Endothelial cell of umbilical vein (primary cell): ENCODE measurements around the gene KCNK13. TPM values are rescaled to one million over a fixed set of nuclear protein-coding genes. Genes with fewer than 3 reads are reported as not detected.

Source experiments
- BruUV-seq: library from RNA; stranded (reverse); fragments of 400-500 nt; replicated peaks from 2 replicates; lab custom pipeline; 2021; lab: Mats Ljungman, UMichigan
- CTCF ChIA-PET: fragments of 300-600, 350-600 bp; sonication (Branson Sonifier 250); formaldehyde crosslinking; loops from one replicate; lab custom pipeline; 2021; ENCODE audit warnings: antibody characterized with exemption, inconsistent platforms; lab: Charles Lee
- POLR2A ChIA-PET: fragments of 300-600, 350-600 bp; sonication (Branson Sonifier 250); formaldehyde crosslinking; loops from one replicate; lab custom pipeline; 2021; ENCODE audit warnings: antibody characterized with exemption, inconsistent platforms; lab: Charles Lee
- DNase-seq: peaks from one replicate; pipeline ENCODE4 v3.0.0-alpha.2; 2011; ENCODE audit warnings: low read depth, low spot score
- FAIRE-seq: peaks from 2 replicates; lab custom pipeline; 2011; peaks lifted over from hg19 to GRCh38; lab: Jason Lieb, UNC
- H2AFZ ChIP-seq: 2 replicates; pipeline ENCODE4 v1.6.0; 2012; ENCODE audit warnings: low read depth, low read length, control low read depth, inconsistent platforms
- H3K27ac ChIP-seq: 2 replicates; pipeline ENCODE4 v1.5.1; 2011; ENCODE audit warnings: low read depth, mild to moderate bottlenecking, control low read depth, low read length, moderate library complexity; ENCODE audit not compliant: insufficient read depth
- H3K27me3 ChIP-seq, 2 experiments: 2 replicates each; pipeline versions ENCODE4 v1.6.0 to v1.6.1; 2011; ENCODE audit warnings: low read length in 2 of 2, mixed read lengths in 1 of 2; ENCODE audit not compliant: control insufficient read depth in 2 of 2, insufficient read depth in 2 of 2
- H3K36me3 ChIP-seq, 2 experiments: 2 replicates in 1 of 2; 3 replicates in 1 of 2; pipeline ENCODE4 v1.5.1; 2011; ENCODE audit warnings: low read length in 2 of 2, mild to moderate bottlenecking in 1 of 2, moderate library complexity in 1 of 2; ENCODE audit not compliant: control insufficient read depth in 2 of 2, insufficient read depth in 2 of 2; ENCODE audit errors: extremely low read depth in 1 of 2
- H3K4me1 ChIP-seq: 3 replicates; pipeline ENCODE4 v1.5.1; 2011; ENCODE audit warnings: mild to moderate bottlenecking, low read length; ENCODE audit not compliant: control insufficient read depth, insufficient read depth; ENCODE audit errors: extremely low read depth
- H3K4me2 ChIP-seq: 2 replicates; pipeline ENCODE4 v1.6.1; 2011; ENCODE audit warnings: low read length, control low read depth, mixed read lengths; ENCODE audit not compliant: insufficient read depth
- H3K4me3 ChIP-seq, 3 experiments: fragments of 200-600 bp in 1 of 3; sonication (generic), shearing (Covaris generic) in 1 of 3; replicated peaks in 1 of 3; 2 replicates each; pipeline ENCODE4 v1.5.1; 2011 to 2016; ENCODE audit warnings: control low read depth in 3 of 3, low read length in 3 of 3, mild to moderate bottlenecking in 2 of 3, inconsistent platforms in 1 of 3, low read depth in 1 of 3, moderate library complexity in 1 of 3; ENCODE audit not compliant: insufficient read depth in 1 of 3
- H3K79me2 ChIP-seq: 2 replicates; pipeline ENCODE4 v1.6.0; 2012; ENCODE audit warnings: low read length, inconsistent platforms; ENCODE audit not compliant: control insufficient read depth, insufficient read depth
- H3K9ac ChIP-seq: replicated peaks from 2 replicates; pipeline ENCODE3; 2011; ENCODE audit warnings: low read length, control low read depth; ENCODE audit not compliant: insufficient read depth; ENCODE audit errors: extremely low read depth
- H3K9me1 ChIP-seq: replicated peaks from 3 replicates; pipeline ENCODE4 v1.6.0; 2011; ENCODE audit warnings: mild to moderate bottlenecking, low read length; ENCODE audit not compliant: control insufficient read depth, insufficient read depth; ENCODE audit errors: extremely low read depth
- H3K9me3 ChIP-seq: replicated peaks from 2 replicates; pipeline ENCODE4 v1.5.1; 2012; ENCODE audit warnings: low read length, inconsistent platforms; ENCODE audit not compliant: control insufficient read depth, insufficient read depth
- H4K20me1 ChIP-seq: replicated peaks from 2 replicates; pipeline ENCODE3; 2011; ENCODE audit warnings: mild to moderate bottlenecking, low read length; ENCODE audit not compliant: control insufficient read depth, insufficient read depth; ENCODE audit errors: extremely low read depth
- EZH2 ChIP-seq: IDR thresholded peaks from 2 replicates; pipeline ENCODE4 v1.6.1; 2012; ENCODE audit warnings: borderline replicate concordance, low read depth, mild to moderate bottlenecking, moderate library complexity, low read length, inconsistent platforms; ENCODE audit not compliant: severe bottlenecking
- FOS ChIP-seq: IDR thresholded peaks from 2 replicates; pipeline ENCODE4 v1.6.1; 2011; ENCODE audit warnings: mild to moderate bottlenecking, low read length, moderate library complexity, borderline replicate concordance; ENCODE audit not compliant: insufficient read depth
- GATA2 ChIP-seq: IDR thresholded peaks from 2 replicates; pipeline ENCODE4 v1.7.0; 2011; ENCODE audit warnings: low read depth, mild to moderate bottlenecking, moderate library complexity, mixed read lengths, low read length; ENCODE audit not compliant: insufficient read length, insufficient read depth
- JUN ChIP-seq: IDR thresholded peaks from 2 replicates; pipeline ENCODE4 v1.6.1; 2011; ENCODE audit warnings: borderline replicate concordance, low read depth; ENCODE audit not compliant: insufficient read length, insufficient read depth
- MYC ChIP-seq: IDR thresholded peaks from one replicate; pipeline ENCODE4 v1.6.1; 2011; ENCODE audit warnings: mild to moderate bottlenecking, low read depth, low read length
- POLR2A ChIP-seq: IDR thresholded peaks from 2 replicates; pipeline ENCODE4 v1.6.1; 2012; ENCODE audit warnings: low read depth, mild to moderate bottlenecking, control low read depth, low read length
- POLR2AphosphoS5 ChIP-seq: IDR thresholded peaks from 2 replicates; pipeline ENCODE4 v1.6.1; 2012; ENCODE audit warnings: low read depth, mild to moderate bottlenecking, control low read depth, low read length, moderate library complexity; ENCODE audit not compliant: insufficient read depth
- dilution Hi-C: fragments of 300-500 bp; cut with MboI; formaldehyde crosslinking; loops from one replicate; pipeline ENCODE4 v1.15.0; 2019; ENCODE audit warnings: low sequenced_read_pairs; ENCODE audit not compliant: extremely low pct_ligation_motif_present
- intact Hi-C: fragments of 100-400 bp; cut with micrococcal nuclease; formaldehyde crosslinking; loops from one replicate; pipeline ENCODE4 v1.10.0; 2022
- polyA plus RNA-seq, 4 experiments: library from polyadenylated mRNA; depleted of rRNA in 3 of 4; stranded (reverse) in 3 of 4; unstranded in 1 of 4; fragments of >200 nt; gene quantifications; 2 replicates each; pipeline versions ENCODE4 v1.2.1 to v1.2.3, GENCODE V29; 2011 to 2012; ENCODE audit warnings: missing spikeins in 1 of 4
- total RNA-seq: library from RNA; stranded (reverse); gene quantifications from 2 replicates; pipeline ENCODE4 v1.2.3, GENCODE V29; 2021
- TF ChIP-seq, protein P1 (sequence below): IDR thresholded peaks from 2 replicates; pipeline ENCODE4 v1.6.1; 2011; ENCODE audit not compliant: insufficient read depth, insufficient read length
- TF ChIP-seq, protein P2 (sequence below), 2 donors: IDR thresholded peaks; 1 replicate in 1 of 2; 2 replicates in 1 of 2; pipeline ENCODE4 v1.5.1; 2011; ENCODE audit warnings: low read length in 2 of 2, mild to moderate bottlenecking in 2 of 2, moderate library complexity in 2 of 2, control low read depth in 1 of 2, inconsistent platforms in 1 of 2, low read depth in 1 of 2; ENCODE audit not compliant: insufficient read depth in 1 of 2; ENCODE audit errors: extremely low read depth in 1 of 2

Gene KCNK13
- total and polyA plus RNA-seq, 2 donors (not counting 3 experiments of a cell fraction or from before 2014, with no cell fraction given), result not detected

DNA sequence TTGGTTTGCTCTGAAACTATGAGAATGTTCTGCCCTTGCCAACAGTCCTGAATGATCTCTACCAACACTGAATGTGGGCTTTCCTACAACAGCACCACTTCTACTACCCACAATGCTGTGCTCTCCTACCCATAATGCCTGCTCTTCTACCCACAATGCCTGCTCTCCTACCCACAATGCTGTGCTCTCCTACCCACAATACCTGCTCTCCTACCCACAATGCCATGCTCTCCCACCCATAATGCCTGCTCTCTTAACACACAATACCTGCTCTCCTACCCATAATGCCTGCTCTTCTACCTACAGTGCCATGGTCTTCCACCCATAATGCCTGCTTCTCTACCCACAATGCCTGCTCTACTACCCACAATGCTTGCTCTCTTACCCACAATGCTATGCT lies 92.3 kb downstream of the KCNK13 start:
- no peaks in the 10 kb centered on the region for H3K27me3 ChIP-seq
- no peak overlapping the region for H2AFZ ChIP-seq
- no peak for FAIRE-seq
- H3K79me2 ChIP-seq, result no peaks in the 10 kb centered on the region
- BruUV-seq, result no TSS peak
- ChIA-PET CTCF (no interaction called here), POLR2A (no interaction called here)
- no peak for TF ChIP-seq MYC
- no peak for TF ChIP-seq POLR2AphosphoS5
- TF ChIP-seq JUN, result no peak
- no peak for TF ChIP-seq POLR2A
- no peak for TF ChIP-seq GATA2
- TF ChIP-seq EZH2, result no peak
- TF ChIP-seq, protein P1, sequence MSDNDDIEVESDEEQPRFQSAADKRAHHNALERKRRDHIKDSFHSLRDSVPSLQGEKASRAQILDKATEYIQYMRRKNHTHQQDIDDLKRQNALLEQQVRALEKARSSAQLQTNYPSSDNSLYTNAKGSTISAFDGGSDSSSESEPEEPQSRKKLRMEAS, result no peak
- no peak for TF ChIP-seq FOS
- TF ChIP-seq, protein P2, sequence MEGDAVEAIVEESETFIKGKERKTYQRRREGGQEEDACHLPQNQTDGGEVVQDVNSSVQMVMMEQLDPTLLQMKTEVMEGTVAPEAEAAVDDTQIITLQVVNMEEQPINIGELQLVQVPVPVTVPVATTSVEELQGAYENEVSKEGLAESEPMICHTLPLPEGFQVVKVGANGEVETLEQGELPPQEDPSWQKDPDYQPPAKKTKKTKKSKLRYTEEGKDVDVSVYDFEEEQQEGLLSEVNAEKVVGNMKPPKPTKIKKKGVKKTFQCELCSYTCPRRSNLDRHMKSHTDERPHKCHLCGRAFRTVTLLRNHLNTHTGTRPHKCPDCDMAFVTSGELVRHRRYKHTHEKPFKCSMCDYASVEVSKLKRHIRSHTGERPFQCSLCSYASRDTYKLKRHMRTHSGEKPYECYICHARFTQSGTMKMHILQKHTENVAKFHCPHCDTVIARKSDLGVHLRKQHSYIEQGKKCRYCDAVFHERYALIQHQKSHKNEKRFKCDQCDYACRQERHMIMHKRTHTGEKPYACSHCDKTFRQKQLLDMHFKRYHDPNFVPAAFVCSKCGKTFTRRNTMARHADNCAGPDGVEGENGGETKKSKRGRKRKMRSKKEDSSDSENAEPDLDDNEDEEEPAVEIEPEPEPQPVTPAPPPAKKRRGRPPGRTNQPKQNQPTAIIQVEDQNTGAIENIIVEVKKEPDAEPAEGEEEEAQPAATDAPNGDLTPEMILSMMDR (IDR thresholded peaks at IDR 0.05; ENCODE audit: extremely low read depth in 1 of 2, insufficient read depth in 1 of 2, low read depth in 1 of 2, low read length in 2 of 2), result no peak
- no peaks in the 10 kb centered on the region for H3K4me1 ChIP-seq
- dilution Hi-C loops, result no loop called here
- intact Hi-C loops, result no loop called here
- no peak for DNase-seq
- no peak overlapping the region for H3K9ac ChIP-seq
- H3K36me3 ChIP-seq, result no peaks in the 10 kb centered on the region
- H3K4me3 ChIP-seq, result no peak overlapping the region
- no peak overlapping the region for H3K27ac ChIP-seq
- no peaks in the 10 kb centered on the region for H4K20me1 ChIP-seq
- no peak overlapping the region for H3K4me2 ChIP-seq
- no peaks in the 10 kb centered on the region for H3K9me3 ChIP-seq
- H3K9me1 ChIP-seq, result no peaks in the 10 kb centered on the region
